HG03378 (cell line): ENCODE results near the gene GPR183.

ENCODE experiments used
- ATAC-seq: cut with Tn5 transposase; IDR thresholded peaks from one replicate; pipeline ENCODE4 v1.9.1; 2021; ENCODE audit warnings: mild to moderate bottlenecking, moderate library complexity; ENCODE audit not compliant: unreplicated experiment

The GPR183 gene

DNA sequence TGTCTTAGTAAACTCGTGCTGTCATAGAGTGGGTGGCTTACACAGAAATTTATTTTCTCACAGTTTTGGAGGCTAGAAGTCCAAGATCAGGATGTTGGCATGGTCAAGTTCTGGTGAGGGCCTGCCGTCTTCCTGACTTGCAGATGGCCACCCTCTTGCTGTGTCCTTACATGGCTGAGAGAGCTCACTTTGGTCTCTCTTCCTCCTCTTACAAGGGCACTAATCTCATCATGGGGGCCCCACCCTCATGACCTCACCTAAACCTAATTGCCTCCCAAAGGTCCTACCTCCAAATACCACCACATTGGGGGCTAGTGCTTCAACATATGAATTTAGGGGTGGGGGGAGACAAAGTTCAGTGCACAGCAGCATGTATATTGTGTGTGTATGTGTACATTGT lies 34.7 kb downstream of the GPR183 start:
- no peak for ATAC-seq

GRCh38 chr13:99271249-99271648 lies 36.0 kb downstream of the GPR183 start:
- no peak for ATAC-seq

- no peak for ATAC-seq
Measured at GRCh38 chr13:99270518-99270917, 36.7 kb downstream of the GPR183 start.

- ATAC-seq, result peak; percentile 77
Measured at GRCh38 chr13:99269627-99270241, 37.5 kb downstream of the GPR183 start.

DNA sequence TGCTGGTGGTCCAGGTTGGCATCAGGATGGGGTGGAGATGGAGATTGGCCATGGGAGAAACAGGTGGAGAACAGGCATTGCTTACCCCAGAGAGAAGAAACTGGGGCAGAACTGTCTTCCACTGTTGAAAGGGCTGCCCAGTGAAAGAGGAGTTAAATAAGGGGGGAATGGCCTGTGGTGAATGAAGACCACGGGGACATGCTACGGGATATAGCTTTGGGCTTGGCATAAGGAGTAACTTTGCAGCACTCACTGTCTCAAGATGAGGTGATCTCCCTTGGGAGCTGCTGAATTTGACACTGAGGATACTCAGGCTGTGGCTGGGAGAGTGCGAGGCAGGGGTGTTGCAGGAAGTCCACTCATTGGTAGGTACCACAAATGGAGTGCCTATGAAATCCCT lies 38.4 kb downstream of the GPR183 start:
- ATAC-seq, result no peak

DNA sequence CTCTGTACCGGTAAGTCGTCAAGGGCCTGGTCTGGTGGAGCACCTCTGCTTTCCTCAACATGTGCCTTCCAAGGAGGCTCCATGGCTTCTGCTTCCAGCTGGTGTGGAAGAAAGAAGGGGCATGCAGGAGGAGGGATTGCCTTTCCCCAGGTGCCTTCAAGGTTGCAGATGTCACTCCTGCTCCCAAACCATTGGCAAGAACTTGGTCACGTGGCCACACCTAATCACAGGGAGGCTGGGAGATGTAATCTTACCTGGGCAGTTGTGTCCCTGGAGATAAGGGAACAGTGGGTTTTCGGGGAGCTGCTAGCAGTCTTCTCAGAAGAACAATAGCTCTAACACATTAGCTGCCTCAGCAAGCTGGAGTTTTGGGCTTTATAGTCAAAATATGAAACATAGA lies 39.3 kb downstream of the GPR183 start:
- no peak for ATAC-seq

DNA sequence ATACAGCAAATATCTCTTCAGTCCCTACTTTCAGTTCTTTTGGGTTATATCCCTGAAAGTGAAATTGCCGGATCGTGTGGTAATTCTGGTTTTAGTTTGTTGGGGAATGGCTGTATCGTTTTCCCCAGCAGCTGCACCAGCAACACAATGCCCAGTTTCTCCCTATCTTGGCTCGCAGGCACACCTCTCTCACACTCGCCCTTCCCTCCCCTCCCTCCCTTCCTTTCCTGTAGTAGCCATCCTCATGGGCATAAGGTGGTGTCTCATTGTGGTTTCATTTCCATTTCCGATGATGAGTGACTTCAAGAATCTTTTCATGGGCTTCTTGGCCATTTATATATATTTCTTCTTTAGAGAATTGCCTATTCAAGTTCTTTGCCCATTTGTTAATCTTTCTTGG lies 40.4 kb downstream of the GPR183 start:
- no peak for ATAC-seq

- ATAC-seq, result peak; percentile 37
Measured at GRCh38 chr13:99265821-99266426, 41.3 kb downstream of the GPR183 start.

DNA sequence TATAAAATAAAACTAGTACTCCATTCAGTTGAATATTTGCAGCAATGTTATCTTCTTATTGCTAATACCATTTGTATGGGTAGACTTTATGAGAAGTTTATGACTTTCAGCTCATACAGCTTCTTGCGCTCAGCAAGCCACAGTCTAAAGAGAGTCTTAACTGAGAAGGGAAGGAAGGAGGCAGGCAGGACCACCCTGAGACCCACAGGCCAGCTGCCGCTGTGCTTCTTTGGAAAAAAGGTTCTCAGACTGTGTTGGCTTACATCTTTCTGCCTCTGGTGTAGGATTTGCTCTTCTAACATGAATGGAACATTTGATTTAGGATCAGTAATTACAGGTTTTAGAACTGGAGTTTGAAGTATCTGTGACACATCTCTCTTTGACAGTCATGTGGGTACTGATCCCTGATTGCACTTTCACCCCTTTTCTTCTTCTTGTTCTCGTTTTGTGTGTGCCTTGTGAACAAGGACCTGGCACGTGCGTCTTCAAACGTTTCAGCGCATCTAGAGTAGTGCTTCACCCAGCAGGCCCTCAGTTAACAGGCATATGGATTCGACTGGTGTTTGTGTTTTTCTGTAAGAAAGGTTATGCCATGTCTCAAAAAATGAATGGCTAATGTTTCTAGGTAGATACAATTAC lies 41.9 kb downstream of the GPR183 start:
- no peak for ATAC-seq

- no peak for ATAC-seq
Measured at GRCh38 chr13:99264051-99264450, 43.1 kb downstream of the GPR183 start.

DNA sequence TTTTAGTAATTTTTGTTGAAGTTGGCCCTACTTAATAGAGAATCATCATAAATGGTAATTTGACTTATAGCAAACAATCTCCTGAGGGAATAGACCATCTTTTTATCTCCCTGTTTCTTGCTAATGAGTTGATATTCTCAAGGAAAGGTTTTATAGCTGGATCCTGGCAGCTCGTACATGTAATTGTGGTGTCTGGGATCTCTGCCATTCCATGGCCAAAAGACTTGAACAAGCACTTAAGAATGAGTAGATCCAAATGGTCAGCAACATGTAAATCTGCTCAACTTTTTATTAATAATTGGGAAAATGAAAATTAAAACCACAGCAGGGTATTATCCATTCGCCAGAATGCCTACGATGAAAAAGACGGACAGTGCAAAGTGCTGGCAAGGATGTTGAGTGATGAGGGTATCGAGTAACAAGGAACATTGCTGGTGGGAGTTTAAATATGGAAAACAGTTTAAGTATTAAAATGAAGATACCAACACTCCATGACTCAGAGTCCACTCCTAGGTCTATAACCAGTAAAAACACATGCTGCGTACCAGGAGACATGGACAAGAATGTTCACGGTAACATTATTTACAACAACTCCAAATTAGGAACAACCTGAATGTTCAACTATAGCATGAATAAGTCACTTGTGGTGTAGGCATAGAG lies 43.9 kb downstream of the GPR183 start:
- ATAC-seq, result no peak

DNA sequence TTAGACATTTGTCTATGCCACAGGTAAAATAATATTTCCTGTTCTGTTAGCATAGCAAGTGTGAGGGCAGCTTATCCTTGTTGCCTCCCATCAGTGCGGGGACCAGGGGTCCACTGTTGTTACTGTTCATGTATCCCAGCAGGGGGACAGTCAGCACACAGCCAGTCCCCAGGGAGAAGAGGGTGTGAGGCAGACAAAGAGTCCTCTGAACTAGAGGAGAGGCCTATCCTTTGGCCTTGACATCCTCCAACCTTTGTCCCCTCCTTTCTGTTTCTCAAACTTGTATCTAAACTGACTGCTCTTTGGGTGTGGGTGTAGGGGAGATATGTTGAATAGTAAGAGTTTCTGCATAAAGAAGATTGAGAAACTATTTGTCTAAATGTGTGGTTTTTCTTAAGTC lies 46.1 kb downstream of the GPR183 start:
- no peak for ATAC-seq

DNA sequence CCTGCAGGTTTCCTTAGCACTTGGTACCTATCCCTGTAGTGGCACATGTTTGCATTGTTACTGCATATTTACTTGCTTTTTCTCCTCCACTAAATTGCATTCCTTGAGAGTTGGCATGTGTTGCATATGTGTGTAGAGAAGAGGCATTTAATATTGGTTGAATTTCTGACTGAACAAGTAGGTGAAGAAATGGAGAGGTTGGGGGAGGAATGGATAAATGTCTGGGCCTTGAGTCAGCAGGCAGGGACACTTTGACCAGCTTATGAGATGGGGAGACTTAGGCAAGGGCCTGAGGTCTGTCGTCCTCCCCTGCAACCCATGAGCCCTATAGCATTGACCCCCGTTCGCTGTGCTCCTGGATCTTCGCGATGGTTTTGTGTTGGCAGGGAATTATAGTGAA lies 47.0 kb downstream of the GPR183 start:
- no peak for ATAC-seq

- peak; percentile 62 for ATAC-seq
Measured at GRCh38 chr13:99258946-99259345, 48.3 kb downstream of the GPR183 start.

DNA sequence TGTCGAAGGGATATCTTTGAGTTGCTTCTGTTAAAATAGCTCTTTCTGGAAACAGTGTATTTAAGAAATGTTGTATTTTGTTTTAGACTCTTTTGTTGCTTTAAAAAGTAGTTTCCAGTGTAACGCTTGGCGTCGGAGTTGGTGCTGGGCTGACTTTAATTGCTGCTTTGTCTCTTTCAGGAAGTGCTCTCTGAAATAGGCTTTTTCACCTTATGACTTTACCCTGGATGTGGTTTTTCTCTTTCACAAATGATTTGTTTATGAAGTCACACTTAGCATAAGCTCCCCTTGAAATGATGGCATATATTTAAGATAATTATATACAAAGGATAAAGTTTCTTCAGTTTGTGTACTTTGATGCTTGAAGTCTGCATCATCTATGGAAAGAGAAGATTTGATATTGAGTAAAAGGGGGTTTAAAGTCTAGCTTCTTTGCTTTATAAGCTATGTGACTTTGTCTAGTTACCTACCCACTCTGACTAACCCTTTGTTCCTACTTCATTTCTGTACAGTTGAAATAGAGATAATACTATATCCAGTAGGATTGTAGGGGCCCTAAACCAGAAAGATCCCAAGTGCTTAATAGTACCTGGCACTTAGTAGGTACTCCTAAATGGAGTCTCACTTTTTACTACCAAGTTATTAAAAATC lies 48.9 kb downstream of the GPR183 start, which contains the start of gene GPR18:
GPR18 (minus strand) TSS at position 170 of the 651 bp plus-strand sequence. CDS start 2,507 bp downstream, outside the sequence.
- ATAC-seq, result peak; percentile 91

DNA sequence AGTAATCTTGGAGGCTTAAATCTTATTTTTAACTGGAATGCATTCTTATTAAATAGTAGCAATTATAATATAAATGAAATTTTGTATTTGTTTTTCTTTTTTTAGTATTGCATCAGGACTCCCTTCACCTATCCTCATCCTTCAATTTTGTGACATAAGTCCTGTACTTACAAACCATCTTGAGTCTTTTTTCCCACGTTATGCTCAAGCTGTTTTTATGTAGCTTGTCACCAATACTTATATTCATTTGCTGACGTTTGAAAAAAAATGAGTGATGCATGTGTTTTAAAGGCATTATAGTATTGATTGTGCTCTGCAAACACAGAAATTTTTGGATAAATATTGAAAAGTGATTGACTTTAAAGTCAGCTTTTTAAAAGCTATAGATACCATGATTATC lies 49.9 kb downstream of the GPR183 start:
- no peak for ATAC-seq

DNA sequence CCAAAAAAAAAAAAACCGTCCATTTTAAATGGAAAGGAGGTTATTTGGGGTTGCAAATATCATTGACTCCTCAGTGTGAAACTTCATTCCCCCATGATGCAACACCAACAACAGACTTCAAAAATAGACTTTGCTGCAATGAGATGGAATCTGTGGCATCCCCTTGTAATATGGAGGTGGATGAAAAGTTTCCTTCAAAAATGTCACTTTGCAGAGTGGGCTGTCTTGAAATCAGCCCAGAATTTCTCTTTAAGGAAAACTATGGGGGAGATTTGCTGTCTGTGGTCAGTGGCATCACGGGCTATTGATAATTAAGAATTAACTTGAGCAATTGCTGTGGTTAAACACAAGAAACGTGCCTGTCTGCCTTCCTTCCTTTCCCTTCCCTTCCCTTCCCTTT lies 50.5 kb downstream of the GPR183 start:
- no peak for ATAC-seq

DNA sequence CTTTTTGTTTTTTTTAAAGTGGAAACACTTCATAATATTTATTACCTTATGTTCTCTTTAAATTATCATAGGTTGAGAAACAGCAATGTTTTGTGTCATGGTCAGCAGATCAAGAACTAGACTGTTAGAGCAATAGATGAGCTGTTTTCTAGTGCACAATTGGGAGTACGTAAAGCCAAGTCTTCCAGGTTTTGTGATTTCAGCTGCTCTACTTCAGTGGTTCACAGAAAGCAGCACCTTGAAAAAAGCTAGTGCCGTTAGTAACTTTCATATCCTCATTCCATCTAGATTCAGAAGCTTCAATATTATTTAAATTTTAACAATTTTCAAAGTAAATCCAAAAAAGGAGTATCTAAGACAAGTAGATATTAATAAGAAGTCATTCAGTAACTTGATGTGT lies 50.9 kb downstream of the GPR183 start:
- ATAC-seq, result no peak

DNA sequence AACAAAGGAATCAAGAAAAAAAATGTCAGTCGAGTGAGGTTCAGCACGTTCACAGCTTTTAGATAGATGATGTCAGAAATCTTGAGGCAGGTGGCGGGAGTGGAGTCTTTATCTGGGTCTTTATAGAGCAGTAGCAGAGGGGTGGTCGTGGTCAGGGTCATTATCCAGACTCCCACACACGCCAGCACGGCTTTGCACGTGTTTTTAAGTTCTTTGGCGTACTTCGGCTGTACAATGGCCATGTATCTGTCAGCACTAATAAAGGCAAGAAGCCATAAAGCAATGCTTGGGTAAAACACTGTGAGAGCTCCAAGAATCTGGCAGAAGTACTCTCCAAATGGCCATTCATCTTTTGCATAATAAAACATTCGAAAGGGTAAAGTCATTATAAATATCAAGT lies 51.9 kb downstream of the GPR183 start:
- no peak for ATAC-seq

DNA sequence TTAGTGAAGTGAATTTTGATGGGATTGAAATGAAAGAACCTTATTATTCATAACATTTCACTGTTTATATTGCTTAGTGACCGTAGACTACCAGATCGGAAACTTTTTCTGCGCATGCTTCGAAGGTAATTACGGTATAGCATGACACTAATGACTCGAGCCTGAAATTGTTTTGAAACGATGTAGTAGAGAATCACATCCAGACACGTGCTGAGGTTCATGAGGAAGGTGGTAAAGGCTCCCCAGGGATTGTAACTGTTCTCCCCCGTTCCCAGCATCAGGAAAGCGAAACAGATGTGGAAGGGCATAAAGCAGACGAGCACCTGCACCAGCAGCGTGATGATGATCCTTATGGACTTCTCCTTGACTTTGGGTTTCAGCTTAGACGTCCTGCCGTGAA lies 52.4 kb downstream of the GPR183 start:
- ATAC-seq, result no peak

DNA sequence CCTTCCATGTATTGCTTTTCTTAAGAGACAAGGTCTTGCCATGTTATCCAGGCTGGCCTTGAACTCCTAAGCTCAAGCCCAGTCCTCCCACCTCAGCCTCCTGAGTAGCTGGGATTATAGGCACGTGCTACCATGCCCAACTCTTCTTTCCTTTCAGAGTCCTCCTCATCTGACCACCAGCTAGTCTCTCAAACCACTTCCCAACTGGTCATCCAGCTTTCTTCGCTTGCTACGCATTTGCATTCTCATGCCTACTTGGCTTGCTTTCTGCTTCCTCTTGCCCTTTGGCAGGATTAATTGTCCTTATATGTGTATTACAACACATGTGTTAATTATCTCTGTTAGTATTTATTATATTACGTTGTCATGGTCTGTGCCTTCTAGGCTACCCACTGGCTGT lies 55.3 kb downstream of the GPR183 start:
- no peak for ATAC-seq
